ENCODE data around the gene ZMYND10. TPM values are rescaled to one million over a fixed set of nuclear protein-coding genes. Genes with fewer than 3 reads are reported as not detected.

Gene ZMYND10
- total and polyA plus RNA-seq, 2 donors (not counting 3 experiments of a cell fraction or from before 2014, with no cell fraction given) = 0.25 to 0.38 TPM

GRCh38 chr3:50295553-50296431 is 49.7 kb downstream of the ZMYND10 start:
- H3K9me3 ChIP-seq (replicated peaks; ENCODE audit: control insufficient read depth, insufficient read depth, low read length) = no peaks in the 10 kb centered on the region
- no peak for DNase-seq (ENCODE audit: low read depth, low spot score)
- no TSS peak for BruUV-seq (replicated peaks)
- FAIRE-seq = no peak
- H3K36me3 ChIP-seq (ENCODE audit: control insufficient read depth in 2 of 2, extremely low read depth in 1 of 2, insufficient read depth in 2 of 2, low read length in 2 of 2) = no peaks in the 10 kb centered on the region
- no peak overlapping the region for H3K4me2 ChIP-seq (ENCODE audit: insufficient read depth, low read length)
- dilution Hi-C loops (cut with MboI; ENCODE audit: extremely low pct_ligation_motif_present, low sequenced_read_pairs) (no loop called here), intact Hi-C loops (cut with micrococcal nuclease) (no loop called here)
- H3K4me3 ChIP-seq (replicated peaks in 1 of 3; ENCODE audit: insufficient read depth in 1 of 3, low read depth in 1 of 3, low read length in 3 of 3) = no peak overlapping the region
- ChIA-PET POLR2A (no interaction called here), CTCF (no interaction called here)
- no peak overlapping the region for H2AFZ ChIP-seq (ENCODE audit: low read depth, low read length)
- H3K79me2 ChIP-seq (ENCODE audit: control insufficient read depth, insufficient read depth, low read length) = peaks cover 13% of the 10 kb centered on the region
- no peaks in the 10 kb centered on the region for H3K27me3 ChIP-seq (ENCODE audit: control insufficient read depth in 2 of 2, insufficient read depth in 2 of 2, low read length in 2 of 2)
- peaks cover 31% of the 10 kb centered on the region for H3K4me1 ChIP-seq (ENCODE audit: control insufficient read depth, extremely low read depth, insufficient read depth, low read length)
- TF ChIP-seq MYC (IDR thresholded peaks at IDR 0.05; ENCODE audit: low read depth, low read length) (no peak), FOS (IDR thresholded peaks at IDR 0.05; ENCODE audit: borderline replicate concordance, insufficient read depth, low read length) (no peak), POLR2AphosphoS5 (IDR thresholded peaks at IDR 0.05; ENCODE audit: insufficient read depth, low read depth, low read length) (no peak), POLR2A (IDR thresholded peaks at IDR 0.05; ENCODE audit: low read depth, low read length) (no peak), JUN (IDR thresholded peaks at IDR 0.05; ENCODE audit: borderline replicate concordance, insufficient read depth, insufficient read length, low read depth) (no peak), EZH2 (IDR thresholded peaks at IDR 0.05; ENCODE audit: borderline replicate concordance, low read depth, low read length, severe bottlenecking) (no peak)
- no peaks in the 10 kb centered on the region for H4K20me1 ChIP-seq (replicated peaks; ENCODE audit: control insufficient read depth, extremely low read depth, insufficient read depth, low read length)
- H3K9me1 ChIP-seq (replicated peaks; ENCODE audit: control insufficient read depth, extremely low read depth, insufficient read depth, low read length) = no peaks in the 10 kb centered on the region
- H3K27ac ChIP-seq (ENCODE audit: insufficient read depth, low read depth, low read length) = no peak overlapping the region
- no peak overlapping the region for H3K9ac ChIP-seq (replicated peaks; ENCODE audit: extremely low read depth, insufficient read depth, low read length)

Data from endothelial cell of umbilical vein (primary cell).